Fibroblast of villous mesenchyme (primary cell): ENCODE results near the gene SFTPB. TPM values are rescaled to one million over a fixed set of nuclear protein-coding genes. Genes with fewer than 3 reads are reported as not detected.
"Not testable (repeated sequence)": the region's sequence is repeated elsewhere in the genome, so short reads cannot be mapped to it uniquely, and the experiment has no call there.

Source experiments
- DNase-seq: peaks from one replicate; pipeline ENCODE4 v3.0.0-alpha.2; 2010; ENCODE audit warnings: low read depth
- H3K4me3 ChIP-seq: 2 replicates; pipeline ENCODE4 v1.5.1; 2011; ENCODE audit warnings: low read depth, mild to moderate bottlenecking, low read length
- total RNA-seq: library from RNA; depleted of rRNA; stranded (reverse); fragments of >200 nt; gene quantifications from 2 replicates; pipeline ENCODE4 v1.2.3, GENCODE V29; 2012
- TF ChIP-seq, protein P1 (sequence below): IDR thresholded peaks from 2 replicates; pipeline ENCODE4 v1.5.1; 2012; ENCODE audit warnings: low read depth, mild to moderate bottlenecking, low read length; ENCODE audit not compliant: insufficient read depth

The SFTPB gene
- total RNA-seq, 1 donor, result not detected

DNA sequence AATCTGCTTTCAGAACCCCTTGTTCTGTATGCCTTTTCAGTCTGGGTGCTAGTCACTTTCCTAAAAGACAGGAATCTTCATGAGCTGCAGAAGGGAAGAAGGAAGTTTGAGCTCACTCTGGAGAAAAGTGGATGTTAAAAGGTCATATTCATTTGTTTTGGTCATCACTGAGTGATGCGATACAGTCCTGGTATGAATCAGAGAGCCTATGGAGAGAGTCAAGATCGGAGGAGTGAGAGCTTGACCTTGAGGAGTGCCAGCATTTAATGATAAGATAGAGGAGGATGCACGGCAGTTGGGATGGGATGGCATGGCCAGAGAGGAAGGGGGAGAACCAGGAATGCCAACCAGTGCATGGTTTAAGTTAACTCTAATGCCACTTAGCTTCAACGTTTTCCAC lies 32.4 kb downstream of the SFTPB start:
- DNase-seq, result no peak
- H3K4me3 ChIP-seq, result no peak overlapping the region
- TF ChIP-seq, protein P1, sequence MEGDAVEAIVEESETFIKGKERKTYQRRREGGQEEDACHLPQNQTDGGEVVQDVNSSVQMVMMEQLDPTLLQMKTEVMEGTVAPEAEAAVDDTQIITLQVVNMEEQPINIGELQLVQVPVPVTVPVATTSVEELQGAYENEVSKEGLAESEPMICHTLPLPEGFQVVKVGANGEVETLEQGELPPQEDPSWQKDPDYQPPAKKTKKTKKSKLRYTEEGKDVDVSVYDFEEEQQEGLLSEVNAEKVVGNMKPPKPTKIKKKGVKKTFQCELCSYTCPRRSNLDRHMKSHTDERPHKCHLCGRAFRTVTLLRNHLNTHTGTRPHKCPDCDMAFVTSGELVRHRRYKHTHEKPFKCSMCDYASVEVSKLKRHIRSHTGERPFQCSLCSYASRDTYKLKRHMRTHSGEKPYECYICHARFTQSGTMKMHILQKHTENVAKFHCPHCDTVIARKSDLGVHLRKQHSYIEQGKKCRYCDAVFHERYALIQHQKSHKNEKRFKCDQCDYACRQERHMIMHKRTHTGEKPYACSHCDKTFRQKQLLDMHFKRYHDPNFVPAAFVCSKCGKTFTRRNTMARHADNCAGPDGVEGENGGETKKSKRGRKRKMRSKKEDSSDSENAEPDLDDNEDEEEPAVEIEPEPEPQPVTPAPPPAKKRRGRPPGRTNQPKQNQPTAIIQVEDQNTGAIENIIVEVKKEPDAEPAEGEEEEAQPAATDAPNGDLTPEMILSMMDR, result no peak

DNA sequence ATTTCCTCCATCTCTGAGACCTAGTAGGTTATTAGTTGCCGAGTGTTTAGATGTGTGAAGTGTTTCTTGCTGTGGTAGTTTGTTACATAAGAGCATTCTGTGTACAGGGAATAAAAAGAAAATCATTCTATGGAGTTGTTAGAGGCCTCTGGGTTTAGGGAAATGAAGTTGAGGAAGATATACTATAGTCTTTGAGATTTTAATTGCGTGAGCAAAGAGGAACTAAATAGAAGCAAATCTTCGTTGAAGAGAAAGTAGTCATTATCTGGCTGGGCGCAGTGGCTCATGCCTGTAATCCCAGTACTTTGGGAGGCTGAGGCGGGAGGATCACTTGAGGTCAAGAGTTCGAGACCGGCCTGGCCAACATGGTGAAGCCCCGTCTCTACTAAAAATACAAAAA lies 33.0 kb downstream of the SFTPB start:
- no peak overlapping the region for H3K4me3 ChIP-seq
- TF ChIP-seq, protein P1, result no peak
- DNase-seq, result no peak

DNA sequence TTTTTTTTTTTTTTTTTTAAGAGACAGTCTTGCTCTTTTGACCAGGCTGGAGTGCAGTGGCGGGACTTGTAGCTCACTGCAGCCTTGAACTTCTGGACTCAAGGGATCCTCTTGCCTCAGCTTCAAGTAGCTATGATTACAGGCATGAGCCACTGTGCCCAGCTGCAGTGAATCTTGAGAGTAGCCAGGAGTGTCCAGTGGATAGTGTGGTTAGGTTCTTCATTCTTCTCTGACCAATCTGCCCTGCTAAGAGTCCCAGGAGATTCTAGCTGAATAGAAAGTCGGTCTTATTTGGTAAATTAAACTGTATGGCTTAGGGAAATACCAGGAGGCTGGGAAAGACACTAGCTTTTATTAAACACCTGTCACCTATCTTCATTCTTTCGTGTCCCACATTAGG lies 36.7 kb downstream of the SFTPB start:
- TF ChIP-seq, protein P1, result no peak
- H3K4me3 ChIP-seq, result no peak overlapping the region
- no peak for DNase-seq

DNA sequence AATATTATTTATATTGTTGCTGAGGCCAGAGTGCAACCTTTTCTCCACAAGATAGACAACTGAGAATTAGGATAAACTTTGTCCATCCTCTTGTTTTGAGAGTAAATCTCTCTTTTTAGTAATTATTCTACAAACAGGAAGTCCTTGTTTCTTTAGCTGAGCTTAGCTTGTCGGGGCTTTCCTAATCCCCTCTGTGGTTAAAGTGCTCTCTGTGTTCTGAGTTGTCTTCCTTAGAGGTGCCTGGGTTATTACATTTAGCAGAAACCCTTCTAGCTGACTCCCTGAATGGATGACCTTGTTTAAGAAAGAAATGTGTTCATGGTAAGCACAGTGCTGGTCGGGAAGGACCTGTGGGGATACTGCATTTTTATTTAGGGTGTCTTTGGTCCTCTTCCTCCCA lies 39.3 kb downstream of the SFTPB start:
- no peak overlapping the region for H3K4me3 ChIP-seq
- peak; percentile 66 for DNase-seq
- TF ChIP-seq, protein P1, result no peak

DNA sequence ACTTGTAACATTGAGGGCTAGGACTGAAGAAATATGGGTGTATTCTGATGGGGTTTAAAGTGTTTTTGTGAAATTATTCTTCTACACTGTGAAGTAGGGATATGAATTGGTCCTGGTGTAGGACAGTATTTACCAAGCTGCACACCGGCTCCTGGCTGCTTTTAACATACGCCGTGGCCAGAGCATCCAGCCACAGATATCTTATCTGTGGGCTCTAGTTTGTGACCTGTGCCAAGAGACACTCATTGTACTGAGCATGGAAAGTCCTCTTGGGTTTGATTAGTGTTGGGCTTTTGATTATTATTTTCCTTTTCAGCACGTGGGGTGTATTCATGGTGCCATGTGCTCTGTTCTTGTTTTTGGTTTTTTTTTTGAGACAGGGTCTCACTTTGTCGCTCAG lies 44.0 kb downstream of the SFTPB start:
- no peak overlapping the region for H3K4me3 ChIP-seq
- DNase-seq, result no peak
- TF ChIP-seq, protein P1, result no peak

DNA sequence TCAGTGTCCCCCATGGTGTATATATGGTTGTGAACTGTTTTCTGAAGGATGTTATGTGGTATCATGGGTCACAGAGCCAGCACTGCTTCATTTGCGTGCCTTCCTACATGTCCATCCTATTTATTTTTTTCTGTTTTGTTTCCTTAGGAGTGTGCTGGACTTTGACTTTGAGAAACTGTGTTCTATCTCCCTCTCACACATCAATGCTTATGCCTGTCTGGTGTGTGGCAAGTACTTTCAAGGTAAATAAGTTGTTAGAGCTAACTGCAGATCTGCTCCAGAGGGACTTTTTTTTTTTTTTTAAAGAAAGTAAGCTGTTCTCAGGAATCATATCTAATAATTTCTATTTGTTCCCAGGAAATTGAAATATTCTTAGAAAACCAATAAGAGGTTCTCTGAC lies 46.7 kb downstream of the SFTPB start:
- TF ChIP-seq, protein P1, result no peak
- H3K4me3 ChIP-seq, result no peak overlapping the region
- no peak for DNase-seq

DNA sequence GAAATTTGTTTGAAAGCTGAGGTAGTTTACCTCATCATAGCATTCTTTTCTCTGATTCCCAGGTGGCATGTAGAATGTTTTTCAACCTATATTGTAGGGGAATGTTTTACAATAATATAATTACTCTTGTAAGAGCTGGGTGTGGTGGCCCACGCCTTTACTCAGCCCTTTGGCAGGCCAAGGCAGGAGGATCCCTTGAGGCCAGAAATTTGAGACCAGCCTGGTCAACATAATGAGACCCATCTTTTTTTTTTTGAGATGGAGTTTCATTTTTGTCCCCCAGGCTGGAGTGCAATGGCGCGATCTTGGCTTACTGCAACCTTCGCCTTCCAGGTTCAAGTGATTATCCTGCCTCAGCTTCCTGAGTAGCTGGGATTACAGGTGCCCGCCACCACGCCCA lies 48.4 kb downstream of the SFTPB start:
- TF ChIP-seq, protein P1, result no peak
- no peak overlapping the region for H3K4me3 ChIP-seq
- DNase-seq, result no peak

DNA sequence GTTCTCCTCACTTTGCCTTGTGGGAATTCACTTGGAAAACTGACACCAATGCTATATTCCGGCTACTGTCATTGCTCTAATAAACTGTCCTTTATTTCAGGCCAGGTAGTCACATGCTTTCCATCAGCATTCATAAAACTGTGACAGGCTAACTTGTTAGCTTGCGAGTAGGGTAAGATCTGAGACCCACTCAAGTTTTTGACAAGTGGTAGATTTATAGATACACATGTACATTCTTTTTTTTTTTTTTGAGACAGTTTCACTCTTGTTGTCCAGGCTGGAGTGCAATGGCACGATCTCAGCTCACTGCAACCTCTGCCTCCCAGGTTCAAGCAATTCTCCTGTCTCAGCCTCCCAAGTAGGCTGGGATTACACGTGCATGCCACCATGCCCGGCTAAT lies 50.3 kb downstream of the SFTPB start:
- not testable (repeated sequence) for H3K4me3 ChIP-seq, DNase-seq
